ENCODE results near the gene SH3BGRL2. TPM values are rescaled to one million over a fixed set of nuclear protein-coding genes. Genes with fewer than 3 reads are reported as not detected.
"Not testable (repeated sequence)": the region's sequence is repeated elsewhere in the genome, so short reads cannot be mapped to it uniquely, and the experiment has no call there.

Gene SH3BGRL2
- total RNA-seq, 1 donor from 2014 or later: 40.0 TPM

DNA sequence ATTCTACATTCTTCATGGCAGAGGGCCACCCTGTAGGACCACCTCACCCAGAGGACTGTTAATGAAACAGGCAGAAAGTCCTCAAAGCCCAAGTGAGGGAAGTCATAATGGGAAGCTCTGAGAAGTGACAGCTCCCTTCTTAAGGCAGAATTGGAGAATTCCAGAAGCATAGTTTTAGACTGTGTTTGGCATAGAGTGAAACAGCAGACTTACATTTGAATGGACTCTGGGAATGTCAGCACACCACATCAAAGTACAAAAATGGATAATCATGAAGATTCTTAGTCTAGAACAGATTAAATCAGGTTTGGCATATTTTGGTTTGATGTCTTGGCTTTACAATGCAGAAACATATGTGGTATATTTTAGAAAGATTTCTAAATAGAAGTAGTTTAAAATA is 17.9 kb downstream of the SH3BGRL2 start:
- Mint-ChIP-seq H3K27ac (no peak overlapping the region), H3K4me1 (ENCODE audit: unreplicated experiment) (peaks cover 14% of the 10 kb centered on the region), H3K4me3 (no peak overlapping the region), H3K9me3 (peaks cover 6% of the 10 kb centered on the region), H3K27me3 (no peaks in the 10 kb centered on the region), H3K36me3 (peaks cover 4% of the 10 kb centered on the region)
- DNase-seq (ENCODE audit: extremely low spot score, unreplicated experiment): no peak
- TF ChIP-seq, protein P1, sequence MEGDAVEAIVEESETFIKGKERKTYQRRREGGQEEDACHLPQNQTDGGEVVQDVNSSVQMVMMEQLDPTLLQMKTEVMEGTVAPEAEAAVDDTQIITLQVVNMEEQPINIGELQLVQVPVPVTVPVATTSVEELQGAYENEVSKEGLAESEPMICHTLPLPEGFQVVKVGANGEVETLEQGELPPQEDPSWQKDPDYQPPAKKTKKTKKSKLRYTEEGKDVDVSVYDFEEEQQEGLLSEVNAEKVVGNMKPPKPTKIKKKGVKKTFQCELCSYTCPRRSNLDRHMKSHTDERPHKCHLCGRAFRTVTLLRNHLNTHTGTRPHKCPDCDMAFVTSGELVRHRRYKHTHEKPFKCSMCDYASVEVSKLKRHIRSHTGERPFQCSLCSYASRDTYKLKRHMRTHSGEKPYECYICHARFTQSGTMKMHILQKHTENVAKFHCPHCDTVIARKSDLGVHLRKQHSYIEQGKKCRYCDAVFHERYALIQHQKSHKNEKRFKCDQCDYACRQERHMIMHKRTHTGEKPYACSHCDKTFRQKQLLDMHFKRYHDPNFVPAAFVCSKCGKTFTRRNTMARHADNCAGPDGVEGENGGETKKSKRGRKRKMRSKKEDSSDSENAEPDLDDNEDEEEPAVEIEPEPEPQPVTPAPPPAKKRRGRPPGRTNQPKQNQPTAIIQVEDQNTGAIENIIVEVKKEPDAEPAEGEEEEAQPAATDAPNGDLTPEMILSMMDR (conservative IDR thresholded peaks at IDR 0.05): no peak

DNA sequence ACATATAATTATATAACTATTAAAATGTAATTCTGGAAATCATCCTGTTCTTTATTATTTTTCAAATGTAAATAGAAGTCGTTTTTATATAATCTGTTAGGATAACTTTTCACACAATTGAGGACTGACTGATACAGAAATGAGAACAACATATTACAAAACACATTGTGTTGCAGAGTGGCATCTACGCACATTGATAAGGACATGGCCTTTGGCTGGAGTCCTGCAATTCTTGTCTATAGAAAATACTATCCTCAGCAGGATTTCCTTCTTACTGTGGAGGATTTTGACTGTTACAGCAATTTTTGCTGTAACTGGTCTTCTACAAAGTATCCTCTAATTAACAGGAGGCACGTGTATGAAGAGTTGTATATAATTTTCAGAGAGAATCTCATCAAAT is 19.8 kb downstream of the SH3BGRL2 start:
- TF ChIP-seq, protein P1 (conservative IDR thresholded peaks at IDR 0.05): no peak
- peaks cover 14% of the 10 kb centered on the region for H3K4me1 Mint-ChIP-seq (ENCODE audit: unreplicated experiment)
- no peaks in the 10 kb centered on the region for H3K27me3 Mint-ChIP-seq
- no peak overlapping the region for H3K4me3 Mint-ChIP-seq
- H3K27ac Mint-ChIP-seq: no peak overlapping the region
- H3K9me3 Mint-ChIP-seq: peaks cover 6% of the 10 kb centered on the region
- peaks cover 16% of the 10 kb centered on the region for H3K36me3 Mint-ChIP-seq
- DNase-seq (ENCODE audit: extremely low spot score, unreplicated experiment): no peak

DNA sequence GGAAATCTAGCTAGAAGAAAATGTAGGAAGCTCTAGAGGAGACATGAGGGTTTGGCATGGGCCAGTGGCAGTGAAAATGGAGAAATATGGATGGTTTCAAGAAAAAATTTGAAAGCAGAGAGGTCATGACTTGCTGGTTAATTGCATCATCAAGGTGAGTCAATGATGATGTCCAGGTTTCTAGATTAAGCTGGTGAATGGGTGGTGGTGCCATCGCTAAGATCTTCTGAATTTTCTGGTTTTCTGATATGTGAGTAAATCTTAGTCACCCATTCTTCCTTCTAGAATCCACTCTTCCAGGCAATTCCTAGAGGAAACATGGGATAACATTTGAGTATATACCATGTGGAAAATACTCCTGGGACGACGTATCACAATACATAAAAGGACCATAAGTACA is 25.0 kb downstream of the SH3BGRL2 start:
- no peak overlapping the region for H3K4me3 Mint-ChIP-seq
- DNase-seq (ENCODE audit: extremely low spot score, unreplicated experiment): no peak
- no peaks in the 10 kb centered on the region for H3K27me3 Mint-ChIP-seq
- TF ChIP-seq, protein P1 (conservative IDR thresholded peaks at IDR 0.05): no peak
- H3K36me3 Mint-ChIP-seq: peaks cover 31% of the 10 kb centered on the region
- H3K9me3 Mint-ChIP-seq: peaks cover 6% of the 10 kb centered on the region
- no peak overlapping the region for H3K27ac Mint-ChIP-seq
- H3K4me1 Mint-ChIP-seq (ENCODE audit: unreplicated experiment): no peaks in the 10 kb centered on the region

DNA sequence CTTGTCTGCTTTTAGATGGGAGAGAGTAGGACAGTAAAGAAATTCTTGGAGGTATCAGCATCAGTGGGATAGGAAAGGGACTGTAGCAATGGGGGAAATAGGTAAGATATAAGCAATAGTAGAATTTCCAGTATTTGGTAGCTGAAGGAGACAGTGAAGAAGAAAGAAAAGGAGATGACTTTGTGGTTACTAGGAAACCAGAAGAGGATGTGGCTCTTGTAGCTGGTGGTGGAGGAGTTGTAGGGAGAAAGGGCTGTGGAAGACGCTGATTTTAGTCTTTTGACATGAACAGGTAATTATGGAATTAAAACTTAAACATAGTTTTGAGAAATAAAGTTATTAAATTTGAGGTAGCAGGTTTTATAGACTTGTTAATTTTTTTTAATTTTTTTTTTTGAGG is 26.1 kb downstream of the SH3BGRL2 start:
- no peaks in the 10 kb centered on the region for H3K27me3 Mint-ChIP-seq
- no peak overlapping the region for H3K4me3 Mint-ChIP-seq
- TF ChIP-seq, protein P1 (conservative IDR thresholded peaks at IDR 0.05): no peak
- H3K4me1 Mint-ChIP-seq (ENCODE audit: unreplicated experiment): no peaks in the 10 kb centered on the region
- peaks cover 34% of the 10 kb centered on the region for H3K36me3 Mint-ChIP-seq
- no peak overlapping the region for H3K27ac Mint-ChIP-seq
- DNase-seq (ENCODE audit: extremely low spot score, unreplicated experiment): no peak
- H3K9me3 Mint-ChIP-seq: peaks cover 11% of the 10 kb centered on the region

DNA sequence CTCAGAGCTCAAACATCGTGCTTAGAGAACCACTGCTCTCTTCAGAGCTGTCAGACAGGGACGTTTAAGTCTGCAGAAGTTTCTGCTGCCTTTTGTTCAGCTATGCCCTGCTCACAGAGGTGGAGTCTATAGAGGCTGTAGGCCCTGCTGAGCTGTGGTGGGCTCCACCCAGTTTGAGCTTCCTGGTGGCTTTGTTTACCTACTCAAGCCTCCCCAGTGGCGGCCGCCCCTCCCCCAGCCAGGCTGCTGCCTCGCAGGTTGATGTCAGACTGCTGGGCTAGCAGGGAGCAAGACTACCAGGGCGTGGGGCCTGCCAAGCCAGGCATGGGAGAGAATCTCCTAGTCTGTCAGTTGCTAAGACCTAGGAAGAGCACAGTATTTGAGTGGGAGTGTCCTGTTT is 32.5 kb downstream of the SH3BGRL2 start:
- not testable (repeated sequence) for H3K4me3 Mint-ChIP-seq; H3K27ac Mint-ChIP-seq; DNase-seq (ENCODE audit: extremely low spot score, unreplicated experiment); H3K9me3 Mint-ChIP-seq; H3K27me3 Mint-ChIP-seq
- Mint-ChIP-seq H3K36me3 (peaks cover 24% of the 10 kb centered on the region), H3K4me1 (ENCODE audit: unreplicated experiment) (peaks cover 19% of the 10 kb centered on the region)

DNA sequence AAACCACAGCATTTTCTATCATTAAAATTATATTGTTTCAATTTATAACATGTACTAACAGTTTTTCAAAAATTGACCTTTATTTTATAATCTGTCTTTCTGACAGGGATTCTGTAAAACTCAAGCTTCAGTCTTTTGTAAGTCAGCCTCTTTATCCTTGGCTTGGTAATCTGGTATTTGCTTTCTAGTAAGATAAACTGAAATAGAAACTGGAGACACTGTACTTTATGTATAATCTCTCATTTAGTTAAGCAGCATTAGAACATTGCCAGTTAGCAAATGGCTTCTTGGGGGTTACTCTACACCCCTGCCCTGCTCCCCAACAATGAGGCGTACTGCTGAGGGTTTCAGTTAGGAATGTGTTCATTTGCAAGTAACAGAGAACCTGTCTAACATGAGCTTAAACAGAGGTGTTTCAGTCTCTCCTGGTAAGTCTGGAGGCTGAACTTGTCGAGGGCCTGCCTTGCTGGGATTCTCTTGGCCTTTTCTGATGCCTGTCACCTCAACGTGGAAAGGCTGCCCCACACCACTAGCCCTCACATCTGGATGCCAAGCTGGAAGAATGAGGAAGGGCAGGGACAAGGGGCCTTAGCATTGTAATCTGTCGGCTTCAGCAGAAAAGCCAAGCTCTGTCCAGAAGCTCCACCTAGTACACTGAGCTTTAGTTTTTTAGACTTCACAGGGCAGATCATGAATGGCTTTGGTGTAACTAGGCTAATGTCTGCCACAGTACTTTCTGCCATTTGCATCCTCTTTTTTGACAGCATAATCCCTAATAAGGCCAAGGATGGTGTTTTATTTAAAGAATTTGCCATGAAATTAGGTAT is 34.8 kb downstream of the SH3BGRL2 start:
- H3K4me3 Mint-ChIP-seq: no peak overlapping the region
- peaks cover 25% of the 10 kb centered on the region for H3K36me3 Mint-ChIP-seq
- H3K27me3 Mint-ChIP-seq: no peaks in the 10 kb centered on the region
- DNase-seq (ENCODE audit: extremely low spot score, unreplicated experiment): no peak
- TF ChIP-seq, protein P1 (conservative IDR thresholded peaks at IDR 0.05): no peak
- peaks cover 10% of the 10 kb centered on the region for H3K9me3 Mint-ChIP-seq
- peaks cover 19% of the 10 kb centered on the region for H3K4me1 Mint-ChIP-seq (ENCODE audit: unreplicated experiment)
- peak overlapping the region; percentile 76 for H3K27ac Mint-ChIP-seq

Data from type B pancreatic cell (in vitro differentiated cells).